K562 (cell line): ENCODE measurements around the gene MCM3.

Source experiments
- ARID3A ChIP-seq: IDR thresholded peaks from 2 replicates; pipeline ENCODE4 v1.6.1; 2012; ENCODE audit warnings: low read depth, low read length, improper control_type of control experiment, borderline replicate concordance
- HMBOX1 ChIP-seq: sonication (generic); IDR thresholded peaks from 2 replicates; pipeline ENCODE4 v1.6.1; 2016
- RFX5 ChIP-seq: IDR thresholded peaks from 2 replicates; pipeline ENCODE4 v1.6.1; 2011; ENCODE audit warnings: low read depth, mild to moderate bottlenecking, improper control_type of control experiment, low read length
- ZBTB8A ChIP-seq: fragments of 450-650 bp; IDR thresholded peaks from 2 replicates; pipeline ENCODE4 v1.6.1; 2018; ENCODE audit warnings: mild to moderate bottlenecking, moderate library complexity; ENCODE audit not compliant: partially characterized antibody
- ZFP30 ChIP-seq: fragments of 250-450 bp; sonication (Bioruptor Pico); IDR thresholded peaks from 2 replicates; pipeline ENCODE4 v1.8.0; 2022; ENCODE audit warnings: moderate library complexity, mild to moderate bottlenecking, inconsistent platforms, borderline replicate concordance
- ZKSCAN8 ChIP-seq: fragments of 200-800 bp; sonication (Bioruptor generic); IDR thresholded peaks from 2 replicates; pipeline ENCODE4 v1.6.1; 2016; ENCODE audit warnings: missing genetic modification characterization, missing compliant biosample characterization
- ZNF384 ChIP-seq: IDR thresholded peaks from 2 replicates; pipeline ENCODE4 v1.6.1; 2012; ENCODE audit warnings: low read depth, low read length, improper control_type of control experiment

GRCh38 chr6:52245425-52245824 is 39.1 kb downstream of the MCM3 start:
- TF ChIP-seq ZNF384 (no peak), HMBOX1 (no peak), RFX5 (no peak), ZFP30 (no peak), ARID3A (no peak), ZKSCAN8 (no peak), ZBTB8A (no peak)
